Measurements from ENCODE around the gene GRID1.

Gene GRID1

DNA sequence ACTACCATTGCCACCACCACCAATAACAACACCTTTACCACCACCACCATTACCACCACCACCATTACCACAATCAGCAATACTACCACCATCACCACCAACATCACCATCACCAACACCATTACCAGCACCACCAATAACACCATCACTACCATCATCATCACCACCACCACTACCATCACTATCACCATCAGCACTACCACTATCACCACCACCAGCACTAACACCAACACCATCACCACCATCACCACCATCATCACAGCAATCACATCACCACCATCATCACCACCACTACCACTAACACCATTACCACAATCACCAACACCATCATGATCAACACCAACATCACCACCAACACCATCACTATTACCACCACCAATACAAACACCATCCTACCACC is 249.5 kb downstream of the GRID1 start:
- H4K91ac ChIP-seq (ENCODE audit: low read length): no peak overlapping the region
- H2BK120ac ChIP-seq (ENCODE audit: low read depth, low read length): no peak overlapping the region
- H3K27ac ChIP-seq (ENCODE audit: low read length, poor library complexity, severe bottlenecking): no peak overlapping the region
- H3K4me3 ChIP-seq (ENCODE audit: insufficient read depth in 1 of 2, low read depth in 1 of 2, low read length in 2 of 2): no peak overlapping the region
- H3K36me3 ChIP-seq (ENCODE audit: control insufficient read depth in 1 of 2, insufficient read depth in 2 of 2, low read depth in 1 of 2, low read length in 2 of 2): no peaks in the 10 kb centered on the region
- no peak overlapping the region for H3K4me2 ChIP-seq (ENCODE audit: low read length, poor library complexity, severe bottlenecking)
- no peak overlapping the region for H3K14ac ChIP-seq (ENCODE audit: low read length in 2 of 2)
- no peak overlapping the region for H2BK5ac ChIP-seq (ENCODE audit: low read depth, low read length, poor library complexity, severe bottlenecking)
- H3K23ac ChIP-seq (ENCODE audit: low read length in 2 of 2): no peak overlapping the region
- H2BK12ac ChIP-seq (ENCODE audit: low read length in 2 of 2): no peak overlapping the region
- no peaks in the 10 kb centered on the region for H3K9me3 ChIP-seq (ENCODE audit: control insufficient read depth, low read length)
- DNase-seq: no peak
- H2AFZ ChIP-seq (ENCODE audit: low read depth, low read length): no peak overlapping the region
- no peak overlapping the region for H2BK15ac ChIP-seq (ENCODE audit: low read depth, poor library complexity, severe bottlenecking)
- H3K79me1 ChIP-seq (replicated peaks; ENCODE audit: low read length, poor library complexity, severe bottlenecking): no peaks in the 10 kb centered on the region
- no peak overlapping the region for H3K18ac ChIP-seq (ENCODE audit: low read depth in 1 of 2, low read length in 2 of 2)
- H3K27me3 ChIP-seq (ENCODE audit: control insufficient read depth in 1 of 2, insufficient read depth in 1 of 2, low read length in 2 of 2): no peaks in the 10 kb centered on the region
- no peak overlapping the region for H4K8ac ChIP-seq (ENCODE audit: low read length)
- no peaks in the 10 kb centered on the region for H3K4me1 ChIP-seq (ENCODE audit: control insufficient read depth, insufficient read depth, low read depth, low read length)
- H3K9ac ChIP-seq (ENCODE audit: low read length): no peak overlapping the region
- H3K4ac ChIP-seq (ENCODE audit: low read depth in 1 of 2, low read length in 2 of 2): no peak overlapping the region
- no peak overlapping the region for H2AK5ac ChIP-seq (ENCODE audit: low read length, severe bottlenecking)

GRCh38 chr10:86113983-86114382 is 252.6 kb downstream of the GRID1 start:
- no peak overlapping the region for H2BK120ac ChIP-seq (ENCODE audit: low read depth, low read length)
- DNase-seq: no peak
- H3K4me2 ChIP-seq (ENCODE audit: low read length, poor library complexity, severe bottlenecking): no peak overlapping the region
- no peaks in the 10 kb centered on the region for H3K36me3 ChIP-seq (ENCODE audit: control insufficient read depth in 1 of 2, insufficient read depth in 2 of 2, low read depth in 1 of 2, low read length in 2 of 2)
- H3K27ac ChIP-seq (ENCODE audit: low read length, poor library complexity, severe bottlenecking): no peak overlapping the region
- no peak overlapping the region for H4K8ac ChIP-seq (ENCODE audit: low read length)
- peak overlapping the region; percentile 18 for H4K91ac ChIP-seq (ENCODE audit: low read length)
- H3K23ac ChIP-seq (ENCODE audit: low read length in 2 of 2): no peak overlapping the region
- H2AFZ ChIP-seq (ENCODE audit: low read depth, low read length): no peak overlapping the region
- H2BK15ac ChIP-seq (ENCODE audit: low read depth, poor library complexity, severe bottlenecking): no peak overlapping the region
- H2AK5ac ChIP-seq (ENCODE audit: low read length, severe bottlenecking): no peak overlapping the region
- no peak overlapping the region for H2BK12ac ChIP-seq (ENCODE audit: low read length in 2 of 2)
- H3K9ac ChIP-seq (ENCODE audit: low read length): no peak overlapping the region
- no peaks in the 10 kb centered on the region for H3K4me1 ChIP-seq (ENCODE audit: control insufficient read depth, insufficient read depth, low read depth, low read length)
- H3K18ac ChIP-seq (ENCODE audit: low read depth in 1 of 2, low read length in 2 of 2): no peak overlapping the region
- H3K4ac ChIP-seq (ENCODE audit: low read depth in 1 of 2, low read length in 2 of 2): no peak overlapping the region
- no peak overlapping the region for H3K4me3 ChIP-seq (ENCODE audit: insufficient read depth in 1 of 2, low read depth in 1 of 2, low read length in 2 of 2)
- H2BK5ac ChIP-seq (ENCODE audit: low read depth, low read length, poor library complexity, severe bottlenecking): no peak overlapping the region
- H3K14ac ChIP-seq (ENCODE audit: low read length in 2 of 2): no peak overlapping the region
- no peaks in the 10 kb centered on the region for H3K79me1 ChIP-seq (replicated peaks; ENCODE audit: low read length, poor library complexity, severe bottlenecking)
- peaks cover 8% of the 10 kb centered on the region for H3K9me3 ChIP-seq (ENCODE audit: control insufficient read depth, low read length)
- no peaks in the 10 kb centered on the region for H3K27me3 ChIP-seq (ENCODE audit: control insufficient read depth in 1 of 2, insufficient read depth in 1 of 2, low read length in 2 of 2)
- WGBS: 69% methylated on average over 3 of the region's 3 CpGs

- Histone ChIP-seq H3K4ac (ENCODE audit: low read depth in 1 of 2, low read length in 2 of 2) (no peak overlapping the region), H3K9me3 (ENCODE audit: control insufficient read depth, low read length) (peaks cover 8% of the 10 kb centered on the region), H3K14ac (ENCODE audit: low read length in 2 of 2) (no peak overlapping the region), H3K4me1 (ENCODE audit: control insufficient read depth, insufficient read depth, low read depth, low read length) (no peaks in the 10 kb centered on the region), H4K91ac (ENCODE audit: low read length) (no peak overlapping the region), H3K27ac (ENCODE audit: low read length, poor library complexity, severe bottlenecking) (no peak overlapping the region), H2BK120ac (ENCODE audit: low read depth, low read length) (no peak overlapping the region), H2AFZ (ENCODE audit: low read depth, low read length) (no peak overlapping the region), H4K8ac (ENCODE audit: low read length) (no peak overlapping the region), H3K23ac (ENCODE audit: low read length in 2 of 2) (no peak overlapping the region), H3K27me3 (ENCODE audit: control insufficient read depth in 1 of 2, insufficient read depth in 1 of 2, low read length in 2 of 2) (no peaks in the 10 kb centered on the region), H3K79me1 (replicated peaks; ENCODE audit: low read length, poor library complexity, severe bottlenecking) (no peaks in the 10 kb centered on the region), H3K18ac (ENCODE audit: low read depth in 1 of 2, low read length in 2 of 2) (no peak overlapping the region), H3K4me3 (ENCODE audit: insufficient read depth in 1 of 2, low read depth in 1 of 2, low read length in 2 of 2) (no peak overlapping the region), H3K4me2 (ENCODE audit: low read length, poor library complexity, severe bottlenecking) (no peak overlapping the region), H3K9ac (ENCODE audit: low read length) (no peak overlapping the region), H2BK5ac (ENCODE audit: low read depth, low read length, poor library complexity, severe bottlenecking) (no peak overlapping the region), H3K36me3 (ENCODE audit: control insufficient read depth in 1 of 2, insufficient read depth in 2 of 2, low read depth in 1 of 2, low read length in 2 of 2) (no peaks in the 10 kb centered on the region), H2BK12ac (ENCODE audit: low read length in 2 of 2) (no peak overlapping the region), H2BK15ac (ENCODE audit: low read depth, poor library complexity, severe bottlenecking) (no peak overlapping the region), H2AK5ac (ENCODE audit: low read length, severe bottlenecking) (no peak overlapping the region)
- DNase-seq: no peak
- 84% methylated on average over 4 of the region's 4 CpGs for WGBS
These were observed 253.1 kb downstream of the GRID1 start for GRCh38 chr10:86113501-86113900.

GRCh38 chr10:86113044-86113443 is 253.6 kb downstream of the GRID1 start:
- no peaks in the 10 kb centered on the region for H3K36me3 ChIP-seq (ENCODE audit: control insufficient read depth in 1 of 2, insufficient read depth in 2 of 2, low read depth in 1 of 2, low read length in 2 of 2)
- H3K9ac ChIP-seq (ENCODE audit: low read length): no peak overlapping the region
- no peak overlapping the region for H2AFZ ChIP-seq (ENCODE audit: low read depth, low read length)
- H3K4me3 ChIP-seq (ENCODE audit: insufficient read depth in 1 of 2, low read depth in 1 of 2, low read length in 2 of 2): no peak overlapping the region
- H3K14ac ChIP-seq (ENCODE audit: low read length in 2 of 2): no peak overlapping the region
- DNase-seq: no peak
- no peaks in the 10 kb centered on the region for H3K79me1 ChIP-seq (replicated peaks; ENCODE audit: low read length, poor library complexity, severe bottlenecking)
- H4K91ac ChIP-seq (ENCODE audit: low read length): no peak overlapping the region
- H2BK12ac ChIP-seq (ENCODE audit: low read length in 2 of 2): no peak overlapping the region
- no peak overlapping the region for H4K8ac ChIP-seq (ENCODE audit: low read length)
- no peak overlapping the region for H2BK15ac ChIP-seq (ENCODE audit: low read depth, poor library complexity, severe bottlenecking)
- WGBS: 74% methylated on average over 1 of the region's 1 CpG
- no peak overlapping the region for H3K4me2 ChIP-seq (ENCODE audit: low read length, poor library complexity, severe bottlenecking)
- no peak overlapping the region for H2BK120ac ChIP-seq (ENCODE audit: low read depth, low read length)
- H3K27me3 ChIP-seq (ENCODE audit: control insufficient read depth in 1 of 2, insufficient read depth in 1 of 2, low read length in 2 of 2): no peaks in the 10 kb centered on the region
- H3K4me1 ChIP-seq (ENCODE audit: control insufficient read depth, insufficient read depth, low read depth, low read length): no peaks in the 10 kb centered on the region
- H3K23ac ChIP-seq (ENCODE audit: low read length in 2 of 2): no peak overlapping the region
- no peak overlapping the region for H2AK5ac ChIP-seq (ENCODE audit: low read length, severe bottlenecking)
- no peak overlapping the region for H3K18ac ChIP-seq (ENCODE audit: low read depth in 1 of 2, low read length in 2 of 2)
- H3K9me3 ChIP-seq (ENCODE audit: control insufficient read depth, low read length): peaks cover 8% of the 10 kb centered on the region
- no peak overlapping the region for H3K4ac ChIP-seq (ENCODE audit: low read depth in 1 of 2, low read length in 2 of 2)
- H2BK5ac ChIP-seq (ENCODE audit: low read depth, low read length, poor library complexity, severe bottlenecking): no peak overlapping the region
- H3K27ac ChIP-seq (ENCODE audit: low read length, poor library complexity, severe bottlenecking): no peak overlapping the region

Data from mesenchymal stem cell (in vitro differentiated cells and primary cell).